HG02798 (cell line): ENCODE data around the gene RNF157.
A peak's percentile ranks its signal among the peaks of the same experiment; 100 is the strongest.

Experiments
- ATAC-seq: cut with Tn5 transposase; IDR thresholded peaks from one replicate; pipeline ENCODE4 v1.9.1; 2021; ENCODE audit warnings: mild to moderate bottlenecking; ENCODE audit not compliant: unreplicated experiment, poor library complexity

Gene RNF157

DNA sequence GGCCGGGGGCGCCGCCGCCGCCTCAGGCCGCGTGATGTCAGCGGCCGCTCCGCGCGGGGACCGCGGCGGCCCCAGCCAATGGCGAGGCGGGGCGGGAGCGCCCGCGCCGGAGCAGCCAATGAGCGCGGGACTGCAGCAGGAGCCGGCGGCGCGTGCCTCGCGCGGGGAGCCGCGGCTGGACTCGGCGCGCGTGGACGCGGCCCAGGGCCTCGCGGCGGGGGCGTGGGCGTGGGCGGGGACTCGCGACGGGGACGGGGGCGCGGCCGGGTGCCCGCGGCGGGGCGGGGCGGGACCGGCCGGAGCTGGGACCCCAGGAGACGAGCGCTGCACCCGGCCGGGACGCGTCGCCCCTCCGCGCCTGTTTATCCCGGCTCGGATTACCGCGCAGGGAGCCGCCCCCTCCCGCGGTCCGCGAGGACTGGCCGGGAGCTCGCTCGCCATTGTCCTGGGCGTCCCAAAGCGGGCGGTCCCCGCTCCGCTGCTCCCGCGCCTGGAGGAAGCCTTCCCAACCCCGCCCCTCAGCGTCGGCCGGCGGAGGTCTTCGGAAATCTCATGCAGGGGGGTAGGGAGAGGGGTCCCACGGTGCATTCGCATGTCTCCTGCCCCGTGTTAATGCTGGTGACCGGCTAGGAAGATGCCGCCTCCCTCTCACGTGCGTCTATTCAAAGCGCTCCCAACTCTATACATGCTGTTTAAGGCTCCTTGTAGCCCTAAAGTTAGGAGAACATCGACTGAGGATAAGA, at the start of gene RNF157:
RNF157 (minus strand) TSS at position 33 of the 743 bp plus-strand sequence. CDS start 253 bp downstream, outside the sequence.
- peak; percentile 89 for ATAC-seq

DNA sequence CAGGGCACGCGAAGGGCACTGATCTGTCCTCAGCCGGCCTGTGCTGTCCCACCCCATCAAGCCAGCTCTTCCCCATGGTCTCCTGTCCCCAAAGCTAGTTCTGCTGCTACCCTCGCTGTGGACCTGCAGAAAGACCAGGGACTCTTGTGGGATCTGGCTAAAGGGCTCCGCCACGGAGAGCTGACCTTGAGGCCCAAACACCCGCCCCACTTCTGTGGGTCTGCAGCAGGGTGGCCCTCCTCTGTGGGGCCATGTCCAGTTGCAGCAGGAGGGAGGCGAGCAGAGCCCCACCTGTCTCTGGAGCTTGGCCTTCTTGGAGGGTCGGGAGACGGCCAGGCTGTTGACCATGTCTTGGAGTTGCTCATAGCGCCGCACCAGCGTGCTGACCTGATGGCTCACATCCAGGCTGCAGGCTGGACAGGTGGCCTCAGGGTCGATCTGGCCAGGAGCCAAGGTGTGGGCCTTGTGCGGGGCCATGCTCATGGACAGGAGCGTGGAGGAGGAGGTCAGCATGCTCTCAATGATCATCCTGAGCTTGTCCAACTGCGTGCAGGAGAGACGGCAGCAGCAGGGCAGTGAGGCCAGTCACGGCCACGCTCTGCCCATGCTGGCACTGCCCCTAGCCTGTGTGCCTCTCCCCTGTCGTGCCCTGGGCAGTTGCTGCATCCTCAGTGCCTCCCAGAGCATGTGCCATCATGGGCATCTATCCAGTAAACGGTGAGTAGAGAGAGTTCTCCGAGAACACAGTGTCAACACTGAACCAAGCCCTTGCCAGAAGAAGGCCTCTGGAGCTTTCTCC, 41.5 kb upstream of the RNF157 start:
- no peak for ATAC-seq

DNA sequence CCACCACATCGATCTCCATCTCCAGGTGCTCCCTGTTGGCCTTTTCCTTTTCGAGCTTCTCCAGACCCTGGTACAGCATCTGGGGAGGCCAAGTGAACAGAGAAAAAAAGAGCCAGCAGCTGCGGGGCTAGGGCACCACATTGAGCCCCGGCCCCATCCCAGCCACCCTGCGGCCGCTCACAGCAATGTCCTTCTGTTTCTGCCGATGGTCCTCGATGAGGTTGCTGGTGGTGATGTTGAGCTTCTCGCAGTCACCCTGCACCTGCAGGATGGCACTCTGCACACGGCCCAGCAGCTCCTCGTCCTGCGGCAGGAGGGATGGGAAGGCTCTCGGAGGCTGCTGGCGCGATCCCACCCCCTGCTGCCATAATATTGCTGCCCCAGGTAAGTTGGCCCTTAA, 40.4 kb upstream of the RNF157 start:
- ATAC-seq = no peak

DNA sequence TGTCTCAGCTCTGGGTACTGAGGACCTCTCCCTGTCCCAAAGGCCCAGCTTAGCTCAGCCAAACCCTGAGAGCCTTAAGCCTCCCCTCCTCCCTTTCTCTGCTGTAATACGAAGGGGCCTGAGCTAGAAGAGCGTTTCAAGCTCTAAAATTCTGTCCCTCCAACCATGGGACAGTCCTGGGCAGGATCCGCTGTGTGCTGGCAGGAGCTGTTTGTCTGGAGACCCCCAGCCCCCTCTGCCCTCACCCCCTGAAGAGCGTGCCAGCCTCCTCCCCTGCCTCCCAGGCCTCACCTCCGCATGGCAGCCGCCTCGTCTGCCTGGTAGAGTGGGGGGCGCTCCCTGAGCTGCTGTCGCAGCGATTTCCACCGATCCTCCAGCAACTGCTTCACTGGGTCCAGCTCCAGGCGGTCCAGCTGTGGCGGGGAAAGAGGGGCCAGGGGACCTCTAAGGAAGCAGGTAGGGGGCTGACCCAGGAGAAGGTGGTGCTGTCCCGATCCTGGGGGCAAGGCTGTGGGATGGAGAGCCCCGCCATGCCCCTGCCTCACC, 39.5 kb upstream of the RNF157 start:
- ATAC-seq = no peak

DNA sequence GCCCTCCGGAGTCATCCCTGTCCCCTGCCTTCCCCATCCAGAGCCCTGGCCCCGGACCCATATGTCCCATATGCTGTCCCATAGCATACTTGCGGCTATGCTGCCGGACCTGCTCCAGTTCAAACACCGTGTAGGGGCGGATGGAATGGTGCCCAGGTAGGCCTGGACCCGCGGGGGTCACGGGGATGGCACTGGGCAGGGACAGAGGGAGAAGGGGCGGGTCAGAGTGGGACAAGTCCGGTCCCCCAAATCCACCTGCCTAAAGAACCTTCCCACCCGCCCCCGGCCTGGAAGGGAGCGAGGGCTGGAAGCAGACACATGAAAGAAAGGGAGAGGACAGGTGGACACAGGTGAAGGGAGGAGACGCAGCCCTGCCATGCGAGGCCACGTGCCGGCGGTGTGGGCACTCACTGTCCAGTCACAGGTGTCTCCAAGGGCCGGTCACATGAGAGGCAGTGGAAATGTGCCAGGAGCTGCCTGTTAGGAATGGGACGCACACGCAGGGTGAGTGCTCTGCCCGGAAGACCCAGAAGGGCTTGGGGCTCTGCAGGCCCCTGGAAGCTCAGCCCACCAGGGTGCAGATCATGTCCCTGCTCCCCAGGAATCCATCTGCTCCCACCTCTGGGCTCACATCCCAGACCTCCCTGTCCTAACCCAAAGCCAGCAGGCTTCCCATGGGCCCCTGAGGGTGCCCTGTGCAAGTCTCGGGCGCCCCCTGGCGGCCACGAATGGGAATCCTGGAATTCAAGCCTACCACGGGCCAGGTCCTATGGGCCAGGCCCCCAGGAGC, 38.9 kb upstream of the RNF157 start:
- peak; percentile 71 for ATAC-seq

DNA sequence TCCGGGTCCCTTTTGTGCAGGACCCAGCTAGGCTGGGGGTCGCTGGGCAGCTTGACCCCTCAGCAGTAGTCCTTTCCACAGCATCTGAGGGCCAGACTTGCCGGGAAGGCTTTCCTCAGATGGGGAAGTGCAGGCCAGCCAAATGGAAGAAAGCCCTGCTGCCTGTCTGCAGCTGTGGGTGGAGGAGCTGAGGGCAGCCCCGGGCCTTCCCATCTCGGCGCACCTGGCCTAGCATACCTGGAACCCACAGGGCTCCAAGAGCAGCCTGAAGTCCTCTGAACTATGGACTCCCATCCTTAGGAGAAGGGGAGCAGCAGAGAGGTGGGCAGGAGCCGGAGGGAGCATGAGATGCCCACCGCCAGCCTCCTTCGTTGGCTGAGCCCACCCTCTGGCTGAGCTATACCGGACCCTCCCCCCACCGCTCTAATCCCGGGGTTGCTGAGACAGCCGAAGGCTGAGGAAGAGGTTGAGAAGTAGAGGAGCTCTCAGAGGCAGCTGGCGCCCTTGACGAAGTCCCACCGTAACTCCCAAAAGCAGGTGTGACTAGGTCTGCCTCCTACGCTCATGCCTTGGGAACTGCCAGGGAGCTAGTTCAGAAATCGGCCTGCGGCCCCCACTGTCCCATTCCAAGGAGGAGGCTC, 38.1 kb upstream of the RNF157 start:
- ATAC-seq = no peak

DNA sequence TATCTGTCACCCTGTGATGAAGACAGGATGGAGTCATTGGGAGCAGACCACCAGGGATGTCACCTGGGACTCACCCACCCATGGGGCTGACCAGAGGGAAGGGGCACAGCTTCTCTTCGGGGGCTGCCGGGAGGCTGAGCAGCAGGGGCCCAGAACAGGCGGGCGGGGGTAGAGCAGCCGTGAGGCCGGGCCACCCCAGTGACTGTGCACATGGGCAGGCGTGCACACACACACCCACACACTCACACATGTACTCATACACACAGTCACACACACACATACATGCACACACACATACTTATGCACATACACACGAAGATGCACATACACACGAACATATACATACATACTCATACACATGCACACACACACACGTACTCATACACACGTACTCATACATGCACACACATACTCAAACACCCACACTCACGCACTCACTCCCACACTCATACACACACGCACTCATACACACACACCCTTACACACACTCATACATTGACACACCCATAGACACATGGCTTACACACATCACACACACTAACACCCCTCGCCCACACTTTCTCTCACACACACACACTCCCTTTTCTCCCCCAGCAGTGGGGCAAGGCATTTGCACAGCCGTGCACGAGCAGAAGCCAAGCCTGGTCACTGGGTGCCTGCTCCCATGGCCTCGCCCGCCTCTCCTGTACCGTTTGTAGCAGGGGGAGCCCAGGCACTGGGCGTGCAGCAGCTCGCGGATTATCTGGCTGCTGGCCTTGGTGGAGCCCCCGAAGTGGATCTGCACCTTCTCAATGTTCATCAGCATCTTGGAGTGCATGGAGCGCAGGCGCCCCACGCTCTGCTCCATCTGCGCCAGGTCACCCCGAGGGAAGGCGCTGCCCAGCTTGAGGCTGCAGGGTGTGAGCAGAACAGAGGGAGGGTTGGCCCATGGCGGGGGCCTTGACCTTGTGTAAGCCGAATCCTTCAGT, 37.3 kb upstream of the RNF157 start:
- ATAC-seq = no peak

DNA sequence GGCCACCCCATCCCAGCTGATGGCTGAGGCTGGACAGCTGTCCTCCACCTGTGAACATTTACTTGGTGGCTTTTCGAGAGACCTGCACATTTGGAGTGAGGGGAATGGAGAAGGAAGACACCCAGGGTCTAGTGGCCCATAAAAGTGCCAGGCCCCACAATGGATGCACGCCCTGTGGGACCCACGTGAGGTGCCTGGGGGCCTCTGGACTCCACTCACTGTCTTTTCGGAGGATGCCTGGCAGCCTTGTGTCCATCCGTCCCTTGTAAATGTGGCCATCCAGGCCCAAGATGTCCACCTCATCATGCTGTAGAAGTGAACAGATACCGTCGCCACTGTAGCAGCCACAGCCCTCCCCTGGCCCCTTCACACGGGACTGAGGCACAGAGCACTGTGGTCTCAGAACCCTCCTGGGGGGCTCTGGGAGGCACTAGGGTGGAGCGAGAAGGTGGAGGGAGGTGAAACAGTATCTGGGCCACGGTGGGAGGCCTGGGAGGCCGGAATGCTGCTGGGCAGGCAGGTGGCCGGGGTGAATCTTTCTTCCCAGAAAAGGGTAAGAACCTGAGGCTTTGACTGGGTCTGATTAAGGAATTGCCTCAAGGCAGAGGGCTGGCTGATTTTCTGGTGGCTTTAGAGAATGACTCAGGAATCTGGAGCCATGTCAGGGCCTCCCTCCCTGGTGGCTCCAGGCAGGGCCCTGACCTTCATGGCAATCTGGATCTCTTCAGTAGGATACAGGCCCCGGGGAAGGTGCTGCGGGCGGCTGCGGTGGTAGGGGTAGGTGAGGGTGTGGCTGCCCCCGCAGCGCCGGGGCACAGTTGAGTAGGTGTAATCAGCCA, 36.4 kb upstream of the RNF157 start:
- ATAC-seq = no peak

DNA sequence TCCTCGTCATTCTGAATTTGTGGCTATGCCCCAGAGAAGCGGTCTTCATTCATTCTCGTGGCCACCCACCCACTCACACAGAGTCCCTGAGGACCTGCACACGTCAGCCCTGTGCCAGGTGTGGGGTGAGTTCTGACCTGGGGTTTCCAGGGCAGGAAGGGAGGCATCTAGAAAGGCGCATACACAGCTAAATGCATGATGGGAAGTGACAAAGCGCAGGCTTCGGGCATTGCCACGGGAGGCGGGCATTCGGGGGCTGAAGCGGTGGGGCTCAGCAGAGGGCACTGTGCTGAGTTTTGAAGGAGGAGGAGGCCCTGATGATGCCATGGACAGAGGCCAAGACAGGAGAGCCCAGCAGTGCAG, 35.8 kb upstream of the RNF157 start:
- ATAC-seq = no peak

DNA sequence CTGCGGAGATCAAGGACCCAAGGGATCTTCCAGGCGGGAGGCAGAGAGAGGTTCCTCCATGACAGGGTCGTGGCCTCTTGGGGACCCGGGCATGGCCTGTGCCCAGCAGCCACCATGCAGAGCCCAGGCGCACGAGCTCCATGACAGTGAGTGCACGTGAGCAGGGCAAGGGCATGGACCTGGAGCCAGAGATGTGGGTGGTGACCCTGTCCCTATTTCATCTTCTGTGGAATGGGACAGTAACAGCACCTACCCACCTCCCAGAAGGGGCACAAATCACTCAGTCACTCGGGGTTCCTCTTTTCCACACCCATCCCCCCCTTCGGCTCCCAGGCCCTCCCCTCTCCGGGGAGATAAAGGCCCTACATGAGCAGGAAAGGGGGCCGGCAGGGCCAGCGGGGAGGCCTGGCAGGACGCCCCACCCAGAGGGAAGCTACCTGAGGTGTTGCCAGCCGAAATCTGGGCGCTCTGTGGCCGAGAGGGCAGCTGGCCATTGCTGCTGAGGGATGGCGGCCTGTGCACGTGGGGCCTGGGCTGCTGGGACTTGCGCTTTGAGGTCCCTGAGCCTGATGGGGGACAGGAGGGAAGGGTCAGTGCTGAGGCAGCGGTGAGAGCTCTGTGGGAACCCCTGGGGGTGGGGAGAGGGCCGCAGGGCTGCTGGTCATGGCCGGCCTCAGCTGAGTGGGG, 35.2 kb upstream of the RNF157 start:
- no peak for ATAC-seq

DNA sequence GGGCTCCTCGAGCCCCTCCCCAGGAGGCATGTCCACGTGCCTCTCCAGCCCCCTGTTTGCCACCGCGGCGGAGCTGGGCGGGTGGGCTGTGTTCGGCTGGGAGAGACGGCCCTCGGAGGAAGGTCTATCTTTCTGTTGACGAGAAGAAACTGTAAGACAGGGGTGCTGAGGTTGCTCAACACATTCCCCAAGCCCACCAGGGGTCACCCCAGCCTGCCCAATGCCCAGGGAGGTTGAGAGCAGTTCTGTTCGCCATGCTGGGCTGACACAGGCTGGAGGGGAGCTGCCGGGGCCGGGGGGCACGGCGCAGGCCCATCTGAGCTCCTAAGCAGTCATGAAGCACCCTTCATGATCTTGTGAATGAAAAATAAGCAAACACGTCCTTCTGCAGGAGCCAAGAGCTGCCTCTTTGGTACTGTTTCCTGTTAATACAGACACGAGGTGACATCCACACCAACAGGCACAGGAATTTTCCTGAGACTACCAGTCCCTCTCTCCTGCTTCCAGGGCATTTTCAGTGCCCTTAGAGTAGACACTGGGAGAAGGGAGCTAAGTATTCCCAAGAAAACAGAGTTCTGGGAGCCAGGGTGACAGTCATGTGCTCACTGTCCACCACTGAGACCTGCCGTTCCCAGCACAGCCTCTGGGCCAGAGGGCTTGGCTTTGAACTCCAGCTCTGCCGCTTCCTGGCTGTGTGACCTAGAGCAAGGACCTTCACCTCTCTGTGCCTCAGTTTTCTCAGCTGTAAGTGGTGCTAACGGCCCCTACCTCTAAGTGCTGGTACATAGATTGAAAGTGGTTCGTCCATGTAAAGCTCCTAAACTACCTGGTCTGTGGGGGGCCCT, 34.0 kb upstream of the RNF157 start:
- ATAC-seq = no peak

DNA sequence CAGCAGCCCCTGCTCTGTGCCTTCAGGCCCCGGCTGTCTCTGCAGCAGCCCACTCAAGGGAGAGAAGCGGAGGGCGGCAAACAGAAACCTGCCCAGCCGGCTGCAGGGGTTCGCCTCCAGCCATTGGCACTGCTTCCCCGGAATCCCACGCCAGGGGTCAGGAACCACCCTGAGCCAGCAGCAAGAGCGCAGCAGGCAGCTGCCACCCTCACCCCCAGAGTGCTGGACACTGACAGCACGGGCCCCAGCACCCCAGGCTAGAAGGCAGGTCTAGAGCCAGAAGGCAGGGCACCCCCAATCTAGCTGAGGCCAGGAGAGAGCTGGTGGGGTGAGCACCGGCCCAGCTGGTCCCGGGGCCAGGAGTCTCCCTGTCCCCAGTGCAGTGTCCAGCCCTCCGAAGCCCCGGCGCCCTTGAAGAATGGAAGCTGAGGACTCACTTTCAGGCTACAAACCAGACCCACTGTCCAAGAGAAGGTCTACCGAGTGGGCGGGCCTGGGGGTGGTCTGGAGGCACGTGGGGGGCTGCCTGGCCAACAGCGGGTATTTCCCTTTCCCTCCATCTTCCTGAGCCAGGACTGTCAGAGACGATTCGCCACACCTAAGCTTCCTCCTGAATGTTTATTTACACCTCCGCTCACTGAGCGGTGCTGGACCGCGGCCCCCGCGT, 33.3 kb upstream of the RNF157 start:
- no peak for ATAC-seq

DNA sequence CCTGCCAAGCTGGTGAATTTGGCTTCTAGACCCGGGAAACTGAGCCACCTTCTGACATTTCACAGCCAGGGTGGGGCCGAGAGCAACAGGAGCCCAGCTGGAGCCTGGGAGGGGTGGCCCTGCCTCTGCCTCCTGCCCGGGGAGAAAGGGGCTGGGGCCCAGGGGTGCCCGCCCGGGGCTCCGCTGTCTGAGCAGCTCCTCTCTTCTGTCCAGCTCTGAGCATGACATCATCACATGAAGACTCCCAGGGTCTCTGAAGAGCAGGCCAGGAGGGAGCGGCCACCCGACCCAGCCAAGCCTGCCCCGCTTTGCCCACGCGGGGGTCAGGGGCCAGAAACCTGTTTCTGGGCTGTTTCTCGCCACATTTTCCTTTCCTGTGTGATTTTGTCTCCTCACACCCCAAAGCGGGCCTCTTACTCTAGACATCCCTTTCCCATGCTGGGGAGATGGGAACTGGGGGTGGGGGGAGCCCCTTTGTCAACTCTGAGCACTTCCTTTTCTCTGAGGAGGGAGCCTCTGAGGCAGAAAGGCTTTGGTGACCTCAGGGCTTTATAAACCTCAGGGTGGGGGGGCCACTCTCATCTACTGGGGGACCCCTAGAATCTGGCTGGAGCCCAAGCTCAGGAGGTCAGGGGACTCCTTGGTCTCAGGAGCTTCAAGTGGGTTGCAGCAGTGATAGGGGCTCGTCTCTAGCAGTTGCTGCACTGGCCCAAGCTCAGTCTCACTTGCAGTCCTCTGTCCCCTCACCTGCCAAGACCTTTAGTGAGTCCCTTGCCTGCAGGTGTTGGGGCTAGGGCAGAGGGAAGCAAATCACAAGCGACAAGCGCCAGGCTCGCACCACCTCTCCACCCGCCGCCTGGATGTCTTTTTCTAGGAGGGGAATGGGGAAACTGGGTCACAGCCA, 32.5 kb upstream of the RNF157 start:
- peak; percentile 18 for ATAC-seq

DNA sequence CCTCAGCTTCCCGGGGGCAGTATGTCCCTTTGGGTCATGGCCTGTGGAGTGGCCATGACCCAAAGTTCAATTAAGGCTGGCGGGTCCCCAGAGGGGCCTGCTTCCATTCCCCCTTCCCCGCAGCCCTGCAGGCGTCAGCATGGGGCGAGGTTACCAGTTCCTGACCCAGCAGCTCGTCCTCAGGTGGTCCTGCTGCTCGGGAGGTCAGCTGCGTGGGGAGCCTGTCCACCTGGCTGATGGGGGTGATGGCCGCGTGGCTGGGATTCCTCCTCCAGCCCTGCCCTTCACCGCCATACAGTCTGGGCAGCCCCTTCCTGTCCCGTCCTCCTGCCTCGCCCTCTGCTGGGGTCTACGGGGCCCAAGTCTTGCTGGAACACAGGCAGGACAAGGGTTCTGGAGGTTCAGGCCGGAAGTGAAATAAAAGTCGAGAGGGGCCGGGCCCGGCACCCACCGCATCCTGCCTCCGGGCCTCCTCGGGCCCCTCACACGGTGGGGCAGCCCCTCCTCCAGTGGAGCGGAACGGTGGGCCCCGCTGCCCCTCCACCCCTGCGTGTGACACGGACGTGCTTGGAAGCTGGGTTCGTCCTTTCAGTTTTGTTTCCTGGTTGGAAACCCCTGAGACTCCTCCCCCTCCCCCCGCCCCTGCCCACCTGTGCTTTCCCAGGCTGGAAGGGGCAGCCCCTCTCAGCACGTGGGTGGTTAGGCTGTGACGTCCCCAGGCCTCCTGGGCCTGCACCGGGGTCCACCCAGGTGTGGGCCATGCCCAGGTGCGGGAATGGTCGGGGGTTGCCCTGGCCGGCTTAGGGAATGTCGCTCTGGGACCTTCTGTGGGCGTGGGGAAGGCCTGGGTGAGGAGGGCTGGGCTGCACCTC, 31.6 kb upstream of the RNF157 start:
- ATAC-seq = peak; percentile 55
